Astrocyte (in vitro differentiated cells and primary cell): ENCODE measurements around the gene LYPLA2. TPM values are rescaled to one million over a fixed set of nuclear protein-coding genes. Genes with fewer than 3 reads are reported as not detected.
A peak's percentile ranks its signal among the peaks of the same experiment; 100 is the strongest.

Source experiments
- DNase-seq: peaks from one replicate; pipeline ENCODE4 v3.0.0-alpha.2; 2010; ENCODE audit warnings: low read depth
- FAIRE-seq: peaks from 2 replicates; lab custom pipeline; 2011; peaks lifted over from hg19 to GRCh38; lab: Jason Lieb, UNC
- H2AFZ ChIP-seq: 2 replicates; pipeline ENCODE4 v1.6.0; 2012; ENCODE audit warnings: low read depth, low read length, inconsistent platforms
- H3K27ac ChIP-seq: 2 replicates; pipeline ENCODE4 v1.5.1; 2011; ENCODE audit warnings: low read depth, low read length, inconsistent platforms
- H3K27me3 ChIP-seq: 2 replicates; pipeline ENCODE4 v1.6.0; 2011; ENCODE audit warnings: low read length, inconsistent platforms; ENCODE audit not compliant: insufficient read depth
- H3K36me3 ChIP-seq: 2 replicates; pipeline ENCODE4 v1.5.1; 2011; ENCODE audit warnings: low read length, inconsistent platforms; ENCODE audit not compliant: insufficient read depth
- H3K4me1 ChIP-seq: 2 replicates; pipeline ENCODE4 v1.5.1; 2011; ENCODE audit warnings: low read length, inconsistent platforms; ENCODE audit not compliant: insufficient read depth
- H3K4me2 ChIP-seq: 2 replicates; pipeline ENCODE4 v1.6.0; 2012; ENCODE audit warnings: low read length, inconsistent platforms
- H3K4me3 ChIP-seq: 2 replicates; pipeline ENCODE4 v1.5.1; 2011; ENCODE audit warnings: low read depth, mild to moderate bottlenecking, low read length, inconsistent platforms; ENCODE audit not compliant: insufficient read depth
- H3K79me2 ChIP-seq: 2 replicates; pipeline ENCODE4 v1.6.0; 2012; ENCODE audit warnings: mild to moderate bottlenecking, low read length, inconsistent platforms; ENCODE audit not compliant: insufficient read depth
- H3K9ac ChIP-seq: 2 replicates; pipeline ENCODE4 v1.6.0; 2012; ENCODE audit warnings: mild to moderate bottlenecking, low read length, inconsistent platforms
- H3K9me3 ChIP-seq: 2 replicates; pipeline ENCODE4 v1.5.1; 2012; ENCODE audit warnings: low read depth, mild to moderate bottlenecking, low read length, inconsistent platforms; ENCODE audit not compliant: insufficient read depth
- H4K20me1 ChIP-seq: 2 replicates; pipeline ENCODE4 v1.6.0; 2012; ENCODE audit warnings: low read length, inconsistent platforms; ENCODE audit not compliant: insufficient read depth
- H3K27ac Mint-ChIP-seq: one replicate; pipeline ENCODE4 v1.8.0; 2021; ENCODE audit warnings: mild to moderate bottlenecking, mixed read lengths; ENCODE audit not compliant: unreplicated experiment
- H3K27me3 Mint-ChIP-seq: one replicate; pipeline ENCODE4 v1.8.0; 2021; ENCODE audit warnings: low read depth, mixed read lengths; ENCODE audit not compliant: unreplicated experiment
- H3K36me3 Mint-ChIP-seq: one replicate; pipeline ENCODE4 v1.8.0; 2021; ENCODE audit warnings: low read depth, mixed read lengths; ENCODE audit not compliant: unreplicated experiment
- H3K4me1 Mint-ChIP-seq: one replicate; pipeline ENCODE4 v1.8.0; 2021; ENCODE audit warnings: low read depth, mixed read lengths; ENCODE audit not compliant: unreplicated experiment
- H3K4me3 Mint-ChIP-seq: one replicate; pipeline ENCODE4 v1.8.0; 2021; ENCODE audit warnings: mild to moderate bottlenecking, moderate library complexity, mixed read lengths; ENCODE audit not compliant: unreplicated experiment
- H3K9me3 Mint-ChIP-seq: one replicate; pipeline ENCODE4 v1.8.0; 2021; ENCODE audit warnings: mild to moderate bottlenecking, mixed read lengths; ENCODE audit not compliant: unreplicated experiment
- EZH2 ChIP-seq: IDR thresholded peaks from 2 replicates; pipeline ENCODE4 v1.6.1; 2012; ENCODE audit warnings: mild to moderate bottlenecking, low read length, inconsistent platforms; ENCODE audit not compliant: insufficient read depth
- total RNA-seq: library from RNA; stranded (reverse); gene quantifications from 2 replicates; pipeline ENCODE4 v1.2.1, GENCODE V29; 2021
- TF ChIP-seq, protein P1 (sequence below): IDR thresholded peaks from 2 replicates; pipeline ENCODE4 v1.5.1; 2011; ENCODE audit warnings: low read depth, mild to moderate bottlenecking, inconsistent platforms, low read length, moderate library complexity; ENCODE audit not compliant: insufficient read depth

The LYPLA2 gene
- total RNA-seq, 1 donor from 2014 or later, result 91.7 TPM

DNA sequence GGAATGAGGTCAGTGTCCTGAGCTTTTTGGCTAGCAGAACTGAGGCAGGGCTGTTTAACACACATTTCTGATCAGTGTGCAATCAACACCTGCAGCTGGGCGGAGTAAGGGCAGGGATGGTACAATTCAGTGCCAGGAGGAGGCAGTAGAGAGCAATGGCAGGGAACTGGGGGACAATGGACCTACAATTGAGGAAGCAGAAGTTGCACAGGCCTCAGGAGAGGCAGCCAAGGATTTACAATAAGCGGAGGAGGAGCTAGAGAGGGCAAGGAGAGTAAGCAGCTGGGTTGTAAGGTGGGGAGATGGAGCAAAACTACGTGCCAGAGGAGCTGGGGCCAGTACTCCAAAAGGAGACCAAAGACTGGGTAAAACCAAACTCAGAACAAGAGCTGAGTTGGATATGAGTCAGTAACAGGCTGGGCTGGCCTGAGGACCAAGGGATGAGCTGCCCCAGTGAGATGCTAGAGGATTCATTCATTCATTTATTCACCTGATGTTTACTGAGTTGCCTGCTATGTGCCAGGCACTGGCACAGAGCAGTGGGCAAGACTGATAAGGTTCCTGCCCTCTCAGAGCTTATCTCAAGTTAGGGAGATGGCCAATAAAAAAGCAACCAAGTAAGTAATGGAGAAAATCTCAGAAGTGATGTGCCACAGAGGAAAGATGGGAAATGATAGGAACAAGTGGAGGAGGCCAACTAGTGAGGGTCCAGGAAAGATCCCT, 20.0 kb downstream of the LYPLA2 start:
- no peaks in the 10 kb centered on the region for H3K27me3 ChIP-seq
- no peaks in the 10 kb centered on the region for H3K4me1 ChIP-seq
- no peak overlapping the region for H3K4me2 ChIP-seq
- DNase-seq (no peak), FAIRE-seq (no peak)
- H3K9ac ChIP-seq, result no peak overlapping the region
- Mint-ChIP-seq H3K27ac (peak overlapping the region; percentile 42), H3K9me3 (no peaks in the 10 kb centered on the region), H3K4me3 (no peak overlapping the region), H3K36me3 (peaks cover 25% of the 10 kb centered on the region), H3K27me3 (peaks cover 4% of the 10 kb centered on the region), H3K4me1 (peaks cover 9% of the 10 kb centered on the region)
- no peak overlapping the region for H3K27ac ChIP-seq
- peaks cover 2% of the 10 kb centered on the region for H3K36me3 ChIP-seq
- no peaks in the 10 kb centered on the region for H3K79me2 ChIP-seq
- no peaks in the 10 kb centered on the region for H4K20me1 ChIP-seq
- no peaks in the 10 kb centered on the region for H3K9me3 ChIP-seq
- no peak overlapping the region for H3K4me3 ChIP-seq
- no peak overlapping the region for H2AFZ ChIP-seq
- TF ChIP-seq EZH2, result no peak
- TF ChIP-seq, protein P1, sequence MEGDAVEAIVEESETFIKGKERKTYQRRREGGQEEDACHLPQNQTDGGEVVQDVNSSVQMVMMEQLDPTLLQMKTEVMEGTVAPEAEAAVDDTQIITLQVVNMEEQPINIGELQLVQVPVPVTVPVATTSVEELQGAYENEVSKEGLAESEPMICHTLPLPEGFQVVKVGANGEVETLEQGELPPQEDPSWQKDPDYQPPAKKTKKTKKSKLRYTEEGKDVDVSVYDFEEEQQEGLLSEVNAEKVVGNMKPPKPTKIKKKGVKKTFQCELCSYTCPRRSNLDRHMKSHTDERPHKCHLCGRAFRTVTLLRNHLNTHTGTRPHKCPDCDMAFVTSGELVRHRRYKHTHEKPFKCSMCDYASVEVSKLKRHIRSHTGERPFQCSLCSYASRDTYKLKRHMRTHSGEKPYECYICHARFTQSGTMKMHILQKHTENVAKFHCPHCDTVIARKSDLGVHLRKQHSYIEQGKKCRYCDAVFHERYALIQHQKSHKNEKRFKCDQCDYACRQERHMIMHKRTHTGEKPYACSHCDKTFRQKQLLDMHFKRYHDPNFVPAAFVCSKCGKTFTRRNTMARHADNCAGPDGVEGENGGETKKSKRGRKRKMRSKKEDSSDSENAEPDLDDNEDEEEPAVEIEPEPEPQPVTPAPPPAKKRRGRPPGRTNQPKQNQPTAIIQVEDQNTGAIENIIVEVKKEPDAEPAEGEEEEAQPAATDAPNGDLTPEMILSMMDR, result peak; percentile 55

DNA sequence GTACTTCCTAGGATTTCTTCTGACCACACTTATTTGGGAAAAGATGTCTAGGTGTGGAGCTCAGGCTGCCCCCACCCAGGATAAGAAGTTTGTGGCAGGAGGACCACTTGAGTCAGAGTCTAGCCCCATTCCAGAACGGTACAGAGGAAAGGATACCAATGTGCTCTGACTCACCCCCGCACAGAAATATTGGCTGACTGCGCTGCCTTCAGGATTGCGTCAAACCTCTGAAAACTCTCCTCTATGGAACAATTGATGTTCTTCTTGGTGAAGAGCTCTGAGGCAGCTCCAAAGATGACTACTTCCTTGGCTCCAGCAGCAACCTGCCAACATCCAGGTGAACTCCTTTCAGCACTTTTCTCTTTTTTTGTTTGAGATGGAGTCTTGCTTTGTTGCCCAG, 23.1 kb downstream of the LYPLA2 start:
- no peak overlapping the region for H3K4me3 ChIP-seq
- no peak for FAIRE-seq

More for the DNA sequence above, 23.1 kb downstream of the LYPLA2 start:
- Histone ChIP-seq H4K20me1 (no peaks in the 10 kb centered on the region), H3K36me3 (peaks cover 11% of the 10 kb centered on the region), H3K4me1 (no peaks in the 10 kb centered on the region), H3K4me2 (no peak overlapping the region), H3K27ac (no peak overlapping the region), H3K79me2 (no peaks in the 10 kb centered on the region), H3K27me3 (no peaks in the 10 kb centered on the region), H2AFZ (no peak overlapping the region), H3K9me3 (no peaks in the 10 kb centered on the region), H3K9ac (no peak overlapping the region)
- TF ChIP-seq, protein P1, result no peak
- TF ChIP-seq EZH2, result no peak
- Mint-ChIP-seq H3K4me1 (no peaks in the 10 kb centered on the region), H3K27me3 (peaks cover 4% of the 10 kb centered on the region), H3K9me3 (no peaks in the 10 kb centered on the region), H3K4me3 (no peak overlapping the region), H3K27ac (no peak overlapping the region), H3K36me3 (peaks cover 13% of the 10 kb centered on the region)
- peak; percentile 10 for DNase-seq
